Activated T-helper 9 cell treated with anti-CD3 and anti-CD28 coated beads, Interleukin-2, amount 50 U/mL, for 16 hours (primary cell): Measurements from ENCODE around the gene NDOR1.
"Not testable (repeated sequence)": the region's sequence is repeated elsewhere in the genome, so short reads cannot be mapped to it uniquely, and the experiment has no call there.

Experiments
- DNase-seq: peaks from one replicate; pipeline ENCODE4 v3.0.0-alpha.2; 2020; ENCODE audit warnings: low read depth

NDOR1 gene

GRCh38 chr9:137231372-137232039, 26.0 kb downstream of the NDOR1 start:
- DNase-seq, result no peak

GRCh38 chr9:137232101-137232500, 26.6 kb downstream of the NDOR1 start:
- no peak for DNase-seq

- DNase-seq, result no peak
Measured at GRCh38 chr9:137232510-137232909, 27.0 kb downstream of the NDOR1 start.

- DNase-seq, result no peak
Measured at GRCh38 chr9:137233143-137233980, 27.9 kb downstream of the NDOR1 start.

GRCh38 chr9:137234055-137234697, 28.7 kb downstream of the NDOR1 start:
- no peak for DNase-seq

- no peak for DNase-seq
Measured at GRCh38 chr9:137234758-137235423, 29.4 kb downstream of the NDOR1 start.

GRCh38 chr9:137235424-137236237, 30.1 kb downstream of the NDOR1 start:
- DNase-seq, result no peak

- peak; percentile 85 for DNase-seq
Measured at GRCh38 chr9:137236238-137236935, 30.9 kb downstream of the NDOR1 start.

GRCh38 chr9:137236936-137237421, 31.5 kb downstream of the NDOR1 start:
- no peak for DNase-seq

- DNase-seq, result no peak
Measured at GRCh38 chr9:137237759-137238726, 32.5 kb downstream of the NDOR1 start.

- not testable (repeated sequence) for DNase-seq
Measured at GRCh38 chr9:137239541-137240200, 34.2 kb downstream of the NDOR1 start.

- DNase-seq, result peak; percentile 59
Measured at GRCh38 chr9:137240318-137240840, 34.9 kb downstream of the NDOR1 start.

GRCh38 chr9:137240841-137241489, 35.5 kb downstream of the NDOR1 start, which contains the start of gene TUBB4B:
Gene TUBB4B, plus strand, starts transcription at chr9:137241287. Its CDS starts 74 bp downstream, at chr9:137241361.
- DNase-seq, result peak; percentile 95

GRCh38 chr9:137241490-137242268, 36.2 kb downstream of the NDOR1 start:
- peak; percentile 64 for DNase-seq

GRCh38 chr9:137242269-137243203, 37.0 kb downstream of the NDOR1 start:
- no peak for DNase-seq

GRCh38 chr9:137243266-137243625, 37.7 kb downstream of the NDOR1 start:
- DNase-seq, result not testable (repeated sequence)
